ENCODE data around the gene NLRC5. TPM values are rescaled to one million over a fixed set of nuclear protein-coding genes. Genes with fewer than 3 reads are reported as not detected.

Gene NLRC5
- total RNA-seq, 1 experiment from 2014 or later = 0.98 TPM

GRCh38 chr16:56977823-56978430, 11.4 kb upstream of the NLRC5 start:
- BruUV-seq (replicated peaks) = no TSS peak
- H3K79me2 ChIP-seq (ENCODE audit: low read length) = no peaks in the 10 kb centered on the region
- no peaks in the 10 kb centered on the region for H3F3A ChIP-seq (ENCODE audit: low read length, unreplicated experiment)
- H3K4me2 ChIP-seq (ENCODE audit: low read length) = no peak overlapping the region
- no peak overlapping the region for H3K9ac ChIP-seq (ENCODE audit: low read length)
- H3K4me1 ChIP-seq (ENCODE audit: insufficient read depth, low read length) = no peaks in the 10 kb centered on the region
- no peak overlapping the region for H3K4me3 ChIP-seq (ENCODE audit: low read length)
- DNase-seq (no peak), ATAC-seq (no peak)
- H3K27ac ChIP-seq (ENCODE audit: low read length) = no peak overlapping the region
- no peak overlapping the region for H2AFZ ChIP-seq (ENCODE audit: low read length)
- H3K9me3 ChIP-seq (ENCODE audit: low read length) = no peaks in the 10 kb centered on the region
- intact Hi-C loops (cut with micrococcal nuclease) = no loop called here
- H3K36me3 ChIP-seq (ENCODE audit: low read depth, low read length) = no peaks in the 10 kb centered on the region
- H3K27me3 ChIP-seq (ENCODE audit: low read length) = no peaks in the 10 kb centered on the region
- H4K20me1 ChIP-seq (ENCODE audit: low read length) = no peaks in the 10 kb centered on the region
- POLR2A ChIA-PET (ENCODE audit: unreplicated experiment) = no interaction called here
- no peak for TF ChIP-seq EZH2 (IDR thresholded peaks at IDR 0.05; ENCODE audit: low read length, unreplicated experiment)
- TF ChIP-seq CTCF (conservative IDR thresholded peaks at IDR 0.05; ENCODE audit: low read depth, low read length) = no peak
- no peak for TF ChIP-seq EZH2phosphoT487 (IDR thresholded peaks at IDR 0.05; ENCODE audit: borderline replicate concordance, low read length)
- no peaks in the 10 kb centered on the region for H3K9me2 ChIP-seq (replicated peaks; ENCODE audit: low read length)
- CTCF ChIA-PET = no interaction called here

GRCh38 chr16:56980201-56980535, 9.2 kb upstream of the NLRC5 start:
- H4K20me1 ChIP-seq (ENCODE audit: low read length) = no peaks in the 10 kb centered on the region
- H3K4me3 ChIP-seq (ENCODE audit: low read length) = no peak overlapping the region
- ChIA-PET CTCF (no interaction called here), POLR2A (ENCODE audit: unreplicated experiment) (no interaction called here)
- no peaks in the 10 kb centered on the region for H3K36me3 ChIP-seq (ENCODE audit: low read depth, low read length)
- no peak overlapping the region for H3K4me2 ChIP-seq (ENCODE audit: low read length)
- DNase-seq (no peak), ATAC-seq (no peak)
- intact Hi-C loops (cut with micrococcal nuclease) = no loop called here
- no peaks in the 10 kb centered on the region for H3K27me3 ChIP-seq (ENCODE audit: low read length)
- H3K9ac ChIP-seq (ENCODE audit: low read length) = no peak overlapping the region
- no peaks in the 10 kb centered on the region for H3K9me3 ChIP-seq (ENCODE audit: low read length)
- no TSS peak for BruUV-seq (replicated peaks)
- H3K27ac ChIP-seq (ENCODE audit: low read length) = no peak overlapping the region
- no peak overlapping the region for H2AFZ ChIP-seq (ENCODE audit: low read length)
- H3K79me2 ChIP-seq (ENCODE audit: low read length) = no peaks in the 10 kb centered on the region
- H3F3A ChIP-seq (ENCODE audit: low read length, unreplicated experiment) = no peaks in the 10 kb centered on the region
- no peaks in the 10 kb centered on the region for H3K9me2 ChIP-seq (replicated peaks; ENCODE audit: low read length)
- no peak for TF ChIP-seq EZH2phosphoT487 (IDR thresholded peaks at IDR 0.05; ENCODE audit: borderline replicate concordance, low read length)
- TF ChIP-seq CTCF (conservative IDR thresholded peaks at IDR 0.05; ENCODE audit: low read depth, low read length) = no peak
- TF ChIP-seq EZH2 (IDR thresholded peaks at IDR 0.05; ENCODE audit: low read length, unreplicated experiment) = no peak
- peaks cover 2% of the 10 kb centered on the region; the same call in 1 of the 2 replicates for H3K4me1 ChIP-seq (ENCODE audit: insufficient read depth, low read length)

- H3K79me2 ChIP-seq (ENCODE audit: low read length) = no peaks in the 10 kb centered on the region
- no peak overlapping the region for H3K27ac ChIP-seq (ENCODE audit: low read length)
- H3F3A ChIP-seq (ENCODE audit: low read length, unreplicated experiment) = no peaks in the 10 kb centered on the region
- intact Hi-C loops (cut with micrococcal nuclease) = no loop called here
- H3K9ac ChIP-seq (ENCODE audit: low read length) = no peak overlapping the region
- POLR2A ChIA-PET (ENCODE audit: unreplicated experiment) = no interaction called here
- no peaks in the 10 kb centered on the region for H3K27me3 ChIP-seq (ENCODE audit: low read length)
- H3K9me3 ChIP-seq (ENCODE audit: low read length) = no peaks in the 10 kb centered on the region
- BruUV-seq (replicated peaks) = no TSS peak
- no peak for ATAC-seq
- H3K4me2 ChIP-seq (ENCODE audit: low read length) = no peak overlapping the region
- TF ChIP-seq CTCF (conservative IDR thresholded peaks at IDR 0.05; ENCODE audit: low read depth, low read length) = no peak
- no peak for TF ChIP-seq EZH2phosphoT487 (IDR thresholded peaks at IDR 0.05; ENCODE audit: borderline replicate concordance, low read length)
- no peak for TF ChIP-seq EZH2 (IDR thresholded peaks at IDR 0.05; ENCODE audit: low read length, unreplicated experiment)
- H3K4me1 ChIP-seq (ENCODE audit: insufficient read depth, low read length) = peaks cover 6% of the 10 kb centered on the region; the same call in 1 of the 2 replicates
- CTCF ChIA-PET = no interaction called here
- DNase-seq = no peak
- no peaks in the 10 kb centered on the region for H3K36me3 ChIP-seq (ENCODE audit: low read depth, low read length)
- no peak overlapping the region for H3K4me3 ChIP-seq (ENCODE audit: low read length)
- no peaks in the 10 kb centered on the region for H4K20me1 ChIP-seq (ENCODE audit: low read length)
- no peak overlapping the region for H2AFZ ChIP-seq (ENCODE audit: low read length)
- H3K9me2 ChIP-seq (replicated peaks; ENCODE audit: low read length) = no peaks in the 10 kb centered on the region
These were observed 8.3 kb upstream of the NLRC5 start for GRCh38 chr16:56980792-56981724.
